Measurements from ENCODE around the gene KSR1. TPM values are rescaled to one million over a fixed set of nuclear protein-coding genes. Genes with fewer than 3 reads are reported as not detected.

KSR1 gene
- total RNA-seq, 6 experiments from 2014 or later = 1.9 to 4.9 (median 3.6) TPM

GRCh38 chr17:27621942-27622559, 165.8 kb downstream of the KSR1 start:
- TF ChIP-seq CTCF (IDR thresholded peaks at IDR 0.05) = no peak
- Mint-ChIP-seq H3K4me1 (ENCODE audit: low read depth) (no peaks in the 10 kb centered on the region), H3K9me3 (no peaks in the 10 kb centered on the region), H3K27ac (no peak overlapping the region), H3K36me3 (ENCODE audit: low read depth) (no peaks in the 10 kb centered on the region; the same call in 1 of the 2 replicates), H3K4me3 (no peak overlapping the region), H3K27me3 (ENCODE audit: insufficient read depth) (peaks cover 4% of the 10 kb centered on the region)
- DNase-seq = no peak

GRCh38 chr17:27622986-27623385, 166.7 kb downstream of the KSR1 start:
- H3K9me3 Mint-ChIP-seq = no peaks in the 10 kb centered on the region
- H3K36me3 Mint-ChIP-seq (ENCODE audit: low read depth) = no peaks in the 10 kb centered on the region; the same call in 1 of the 2 replicates

DNA sequence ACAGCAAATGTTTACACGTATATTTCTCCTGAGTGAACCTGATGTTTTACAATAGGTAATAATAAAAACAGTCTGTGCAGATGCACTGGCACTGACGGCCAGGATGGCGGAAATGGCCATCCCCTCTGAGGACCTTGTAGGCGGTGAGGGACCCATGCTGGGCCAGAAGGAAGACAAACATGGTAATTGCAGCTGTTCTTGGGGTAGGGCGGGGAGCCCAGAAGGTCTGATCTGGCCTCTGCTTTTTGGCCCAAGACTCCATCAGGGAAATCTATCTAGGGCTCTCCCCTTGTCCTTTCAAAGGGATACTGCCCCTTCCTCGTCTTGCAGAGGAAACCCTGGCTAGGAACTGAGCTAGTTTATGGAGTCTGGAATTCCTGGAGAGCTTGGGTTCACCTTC, 167.4 kb downstream of the KSR1 start:
- H3K27ac Mint-ChIP-seq = no peak overlapping the region
- no peak for DNase-seq
- H3K9me3 Mint-ChIP-seq = no peaks in the 10 kb centered on the region
- H3K36me3 Mint-ChIP-seq (ENCODE audit: low read depth) = no peaks in the 10 kb centered on the region; the same call in 1 of the 2 replicates
- H3K27me3 Mint-ChIP-seq (ENCODE audit: insufficient read depth) = peaks cover 4% of the 10 kb centered on the region
- TF ChIP-seq CTCF (IDR thresholded peaks at IDR 0.05) = no peak
- no peaks in the 10 kb centered on the region for H3K4me1 Mint-ChIP-seq (ENCODE audit: low read depth)
- H3K4me3 Mint-ChIP-seq = no peak overlapping the region

More at GRCh38 chr17:27622986-27623385, 166.7 kb downstream of the KSR1 start:
- no peaks in the 10 kb centered on the region for H3K4me1 Mint-ChIP-seq (ENCODE audit: low read depth)
- no peak for DNase-seq
- peaks cover 4% of the 10 kb centered on the region for H3K27me3 Mint-ChIP-seq (ENCODE audit: insufficient read depth)
- no peak overlapping the region for H3K4me3 Mint-ChIP-seq
- no peak for TF ChIP-seq CTCF (IDR thresholded peaks at IDR 0.05)
- H3K27ac Mint-ChIP-seq = no peak overlapping the region

- peaks cover 6% of the 10 kb centered on the region for H3K4me1 Mint-ChIP-seq (ENCODE audit: low read depth)
- no peaks in the 10 kb centered on the region for H3K9me3 Mint-ChIP-seq
- DNase-seq = no peak
- H3K27me3 Mint-ChIP-seq (ENCODE audit: insufficient read depth) = peaks cover 4% of the 10 kb centered on the region
- H3K36me3 Mint-ChIP-seq (ENCODE audit: low read depth) = no peaks in the 10 kb centered on the region; the same call in 1 of the 2 replicates
- no peak overlapping the region for H3K4me3 Mint-ChIP-seq
- no peak overlapping the region for H3K27ac Mint-ChIP-seq
- TF ChIP-seq CTCF (IDR thresholded peaks at IDR 0.05) = no peak
Measured at GRCh38 chr17:27624539-27624938, 168.3 kb downstream of the KSR1 start.

GRCh38 chr17:27625856-27626255, 169.6 kb downstream of the KSR1 start:
- DNase-seq = no peak
- H3K9me3 Mint-ChIP-seq = no peaks in the 10 kb centered on the region
- no peak for TF ChIP-seq CTCF (IDR thresholded peaks at IDR 0.05)
- no peak overlapping the region for H3K4me3 Mint-ChIP-seq
- H3K27ac Mint-ChIP-seq = no peak overlapping the region
- H3K27me3 Mint-ChIP-seq (ENCODE audit: insufficient read depth) = peaks cover 4% of the 10 kb centered on the region
- no peaks in the 10 kb centered on the region; the same call in 1 of the 2 replicates for H3K36me3 Mint-ChIP-seq (ENCODE audit: low read depth)
- peaks cover 6% of the 10 kb centered on the region for H3K4me1 Mint-ChIP-seq (ENCODE audit: low read depth)
